ENCODE results near the gene DTX2.

DNA sequence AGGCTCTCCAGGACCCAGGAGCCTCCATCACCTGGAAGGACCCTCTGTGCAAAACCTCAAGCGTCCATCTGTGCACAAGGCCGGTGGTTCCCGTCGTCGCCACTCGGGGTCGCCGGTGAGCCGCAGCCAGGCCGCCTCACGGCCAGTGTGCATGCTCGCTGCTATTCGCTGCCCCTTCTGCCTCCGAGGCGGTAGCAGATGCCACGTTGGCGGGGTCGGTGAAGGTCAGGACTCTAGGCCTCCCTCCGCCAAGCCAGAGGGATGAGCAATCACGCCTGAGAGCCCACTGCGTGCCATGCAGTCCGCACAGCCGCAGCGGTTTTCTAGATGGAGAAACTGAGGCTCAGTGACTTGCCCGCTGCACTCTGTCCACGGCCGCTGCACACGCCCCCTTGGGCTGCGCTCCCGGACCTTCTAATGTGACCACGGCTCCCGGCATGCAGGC, 54.5 kb downstream of the DTX2 start:
- TF ChIP-seq, protein P1, sequence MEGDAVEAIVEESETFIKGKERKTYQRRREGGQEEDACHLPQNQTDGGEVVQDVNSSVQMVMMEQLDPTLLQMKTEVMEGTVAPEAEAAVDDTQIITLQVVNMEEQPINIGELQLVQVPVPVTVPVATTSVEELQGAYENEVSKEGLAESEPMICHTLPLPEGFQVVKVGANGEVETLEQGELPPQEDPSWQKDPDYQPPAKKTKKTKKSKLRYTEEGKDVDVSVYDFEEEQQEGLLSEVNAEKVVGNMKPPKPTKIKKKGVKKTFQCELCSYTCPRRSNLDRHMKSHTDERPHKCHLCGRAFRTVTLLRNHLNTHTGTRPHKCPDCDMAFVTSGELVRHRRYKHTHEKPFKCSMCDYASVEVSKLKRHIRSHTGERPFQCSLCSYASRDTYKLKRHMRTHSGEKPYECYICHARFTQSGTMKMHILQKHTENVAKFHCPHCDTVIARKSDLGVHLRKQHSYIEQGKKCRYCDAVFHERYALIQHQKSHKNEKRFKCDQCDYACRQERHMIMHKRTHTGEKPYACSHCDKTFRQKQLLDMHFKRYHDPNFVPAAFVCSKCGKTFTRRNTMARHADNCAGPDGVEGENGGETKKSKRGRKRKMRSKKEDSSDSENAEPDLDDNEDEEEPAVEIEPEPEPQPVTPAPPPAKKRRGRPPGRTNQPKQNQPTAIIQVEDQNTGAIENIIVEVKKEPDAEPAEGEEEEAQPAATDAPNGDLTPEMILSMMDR (IDR thresholded peaks at IDR 0.05; ENCODE audit: low read depth, low read length, missing input control), result peak; percentile 43
- TF ChIP-seq JUND (IDR thresholded peaks at IDR 0.05), result no peak
- TF ChIP-seq, protein P2, sequence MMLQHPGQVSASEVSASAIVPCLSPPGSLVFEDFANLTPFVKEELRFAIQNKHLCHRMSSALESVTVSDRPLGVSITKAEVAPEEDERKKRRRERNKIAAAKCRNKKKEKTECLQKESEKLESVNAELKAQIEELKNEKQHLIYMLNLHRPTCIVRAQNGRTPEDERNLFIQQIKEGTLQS (IDR thresholded peaks at IDR 0.05), result no peak
- no peak for TF ChIP-seq EGR1 (IDR thresholded peaks at IDR 0.05; ENCODE audit: low read depth in 2 of 2)
- TF ChIP-seq, protein P3, sequence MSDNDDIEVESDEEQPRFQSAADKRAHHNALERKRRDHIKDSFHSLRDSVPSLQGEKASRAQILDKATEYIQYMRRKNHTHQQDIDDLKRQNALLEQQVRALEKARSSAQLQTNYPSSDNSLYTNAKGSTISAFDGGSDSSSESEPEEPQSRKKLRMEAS (IDR thresholded peaks at IDR 0.05), result no peak
- no peak for TF ChIP-seq YY1 (IDR thresholded peaks at IDR 0.05)
- TF ChIP-seq HNF4A (conservative IDR thresholded peaks at IDR 0.05), result no peak
- TF ChIP-seq, protein P4, sequence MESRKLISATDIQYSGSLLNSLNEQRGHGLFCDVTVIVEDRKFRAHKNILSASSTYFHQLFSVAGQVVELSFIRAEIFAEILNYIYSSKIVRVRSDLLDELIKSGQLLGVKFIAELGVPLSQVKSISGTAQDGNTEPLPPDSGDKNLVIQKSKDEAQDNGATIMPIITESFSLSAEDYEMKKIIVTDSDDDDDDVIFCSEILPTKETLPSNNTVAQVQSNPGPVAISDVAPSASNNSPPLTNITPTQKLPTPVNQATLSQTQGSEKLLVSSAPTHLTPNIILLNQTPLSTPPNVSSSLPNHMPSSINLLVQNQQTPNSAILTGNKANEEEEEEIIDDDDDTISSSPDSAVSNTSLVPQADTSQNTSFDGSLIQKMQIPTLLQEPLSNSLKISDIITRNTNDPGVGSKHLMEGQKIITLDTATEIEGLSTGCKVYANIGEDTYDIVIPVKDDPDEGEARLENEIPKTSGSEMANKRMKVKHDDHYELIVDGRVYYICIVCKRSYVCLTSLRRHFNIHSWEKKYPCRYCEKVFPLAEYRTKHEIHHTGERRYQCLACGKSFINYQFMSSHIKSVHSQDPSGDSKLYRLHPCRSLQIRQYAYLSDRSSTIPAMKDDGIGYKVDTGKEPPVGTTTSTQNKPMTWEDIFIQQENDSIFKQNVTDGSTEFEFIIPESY (IDR thresholded peaks at IDR 0.05), result no peak
- TF ChIP-seq FOXA1 (IDR thresholded peaks at IDR 0.05), result no peak
- TF ChIP-seq, protein P5, sequence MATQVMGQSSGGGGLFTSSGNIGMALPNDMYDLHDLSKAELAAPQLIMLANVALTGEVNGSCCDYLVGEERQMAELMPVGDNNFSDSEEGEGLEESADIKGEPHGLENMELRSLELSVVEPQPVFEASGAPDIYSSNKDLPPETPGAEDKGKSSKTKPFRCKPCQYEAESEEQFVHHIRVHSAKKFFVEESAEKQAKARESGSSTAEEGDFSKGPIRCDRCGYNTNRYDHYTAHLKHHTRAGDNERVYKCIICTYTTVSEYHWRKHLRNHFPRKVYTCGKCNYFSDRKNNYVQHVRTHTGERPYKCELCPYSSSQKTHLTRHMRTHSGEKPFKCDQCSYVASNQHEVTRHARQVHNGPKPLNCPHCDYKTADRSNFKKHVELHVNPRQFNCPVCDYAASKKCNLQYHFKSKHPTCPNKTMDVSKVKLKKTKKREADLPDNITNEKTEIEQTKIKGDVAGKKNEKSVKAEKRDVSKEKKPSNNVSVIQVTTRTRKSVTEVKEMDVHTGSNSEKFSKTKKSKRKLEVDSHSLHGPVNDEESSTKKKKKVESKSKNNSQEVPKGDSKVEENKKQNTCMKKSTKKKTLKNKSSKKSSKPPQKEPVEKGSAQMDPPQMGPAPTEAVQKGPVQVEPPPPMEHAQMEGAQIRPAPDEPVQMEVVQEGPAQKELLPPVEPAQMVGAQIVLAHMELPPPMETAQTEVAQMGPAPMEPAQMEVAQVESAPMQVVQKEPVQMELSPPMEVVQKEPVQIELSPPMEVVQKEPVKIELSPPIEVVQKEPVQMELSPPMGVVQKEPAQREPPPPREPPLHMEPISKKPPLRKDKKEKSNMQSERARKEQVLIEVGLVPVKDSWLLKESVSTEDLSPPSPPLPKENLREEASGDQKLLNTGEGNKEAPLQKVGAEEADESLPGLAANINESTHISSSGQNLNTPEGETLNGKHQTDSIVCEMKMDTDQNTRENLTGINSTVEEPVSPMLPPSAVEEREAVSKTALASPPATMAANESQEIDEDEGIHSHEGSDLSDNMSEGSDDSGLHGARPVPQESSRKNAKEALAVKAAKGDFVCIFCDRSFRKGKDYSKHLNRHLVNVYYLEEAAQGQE (IDR thresholded peaks at IDR 0.05), result no peak

Measured in liver (tissue), 3 donors.